ENCODE data around the gene KDF1.

DNA sequence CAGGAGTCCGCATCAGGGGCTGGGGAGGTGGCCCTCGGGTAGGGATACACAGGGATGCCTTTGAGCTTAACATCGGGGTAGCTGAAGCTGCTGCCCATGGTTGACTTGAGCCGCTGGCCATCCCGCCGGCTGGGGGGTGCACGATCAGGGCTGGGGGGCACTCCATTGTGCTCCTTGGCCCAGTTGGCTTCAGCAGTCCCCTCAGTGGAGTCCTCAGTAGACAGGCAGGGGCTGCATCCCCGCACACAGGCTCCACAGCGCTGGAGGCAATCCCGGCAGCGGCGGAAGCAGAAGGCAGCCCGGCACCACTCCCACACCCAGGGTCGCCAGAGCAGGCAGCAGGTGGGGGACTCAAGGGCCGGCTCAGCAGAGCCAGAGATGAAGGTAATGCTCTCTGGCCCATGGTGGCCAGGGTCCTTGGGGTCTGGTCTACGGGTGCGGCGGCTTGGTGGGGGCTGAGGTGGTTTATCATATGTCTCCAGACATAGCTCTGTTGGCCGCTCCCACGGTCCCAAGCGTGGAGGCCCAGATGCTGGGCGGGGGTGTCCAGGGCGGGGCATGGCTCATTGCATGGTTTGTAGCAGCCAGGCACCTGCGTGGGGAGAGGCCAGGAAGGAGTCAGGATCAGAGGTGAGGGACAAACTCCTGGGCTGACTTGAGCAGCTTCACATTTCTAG lies 8.3 kb downstream of the KDF1 start:
- TF ChIP-seq POLR2A (IDR thresholded peaks at IDR 0.05; ENCODE audit: low read depth, low read length), result no peak
- TF ChIP-seq POLR2AphosphoS5 (IDR thresholded peaks at IDR 0.05; ENCODE audit: low read depth, low read length), result no peak
- no peak for TF ChIP-seq TAF1 (IDR thresholded peaks at IDR 0.05; ENCODE audit: low read depth, low read length)
- no peak for TF ChIP-seq SPI1 (IDR thresholded peaks at IDR 0.05; ENCODE audit: low read depth, low read length)

Measured in GM12891 (cell line).